Tibial nerve (tissue), 4 donors: ENCODE results near the gene PLSCR1. TPM values are rescaled to one million over a fixed set of nuclear protein-coding genes. Genes with fewer than 3 reads are reported as not detected.

ENCODE experiments used
- DNase-seq, 2 donors: peaks; one replicate each; pipeline ENCODE4 v3.0.0-alpha.2; 2019; ENCODE audit warnings: low spot score in 2 of 2
- H3K27ac ChIP-seq, 4 donors: fragments of 200-600 bp; sonication (generic) in 3 of 4; one replicate each; pipeline ENCODE4 v1.5.1; 2017 to 2019; ENCODE audit warnings: mild to moderate bottlenecking in 1 of 4
- H3K27me3 ChIP-seq, 2 donors: fragments of 200-600 bp; sonication (generic) in 1 of 2; one replicate each; pipeline versions ENCODE4 v1.5.1 to v1.6.0; 2017 to 2019
- H3K36me3 ChIP-seq, 3 donors: fragments of 200-600 bp; sonication (generic); one replicate each; pipeline ENCODE4 v1.5.1; 2018 to 2019
- H3K4me1 ChIP-seq, 4 donors: fragments of 200-600 bp; sonication (generic) in 3 of 4; one replicate each; pipeline ENCODE4 v1.5.1; 2017 to 2019
- H3K4me3 ChIP-seq, 4 donors: fragments of 200-600 bp; sonication (generic) in 3 of 4; one replicate each; pipeline ENCODE4 v1.5.1; 2017 to 2019; ENCODE audit warnings: mild to moderate bottlenecking in 1 of 4, moderate library complexity in 1 of 4
- H3K9me3 ChIP-seq, 4 donors: fragments of 200-600 bp; sonication (generic) in 3 of 4; one replicate each; pipeline ENCODE4 v1.5.1; 2017 to 2019
- EP300 ChIP-seq, 2 donors: sonication (generic); formaldehyde crosslinking; IDR thresholded peaks; one replicate each; pipeline ENCODE4 v1.6.1; 2017; ENCODE audit warnings: antibody characterized with exemption in 2 of 2, mild to moderate bottlenecking in 1 of 2
- POLR2A ChIP-seq, 2 donors: fragments of 450-650 bp; IDR thresholded peaks; one replicate each; pipeline ENCODE4 v1.6.1; 2017; ENCODE audit warnings: antibody characterized with exemption in 2 of 2, mild to moderate bottlenecking in 2 of 2, moderate library complexity in 2 of 2
- WGBS, 2 donors: methylation state at CpG; one replicate each; pipeline ENCODE4 v1.1.5; 2018; 5-methylcytosine and 5-hydroxymethylcytosine counted together
- total RNA-seq, 4 donors: library from RNA; depleted of rRNA; stranded (reverse); fragments of >200 nt; gene quantifications; one replicate each; pipeline ENCODE4 v1.1.0, GENCODE V29; 2016
- TF ChIP-seq, protein P1 (sequence below), 5 experiments: fragments of 200-600 bp in 3 of 5; fragments of 450-650 bp in 2 of 5; sonication (generic) in 3 of 5; IDR thresholded peaks; one replicate each; pipeline ENCODE4 v1.5.1; 2016 to 2019; ENCODE audit warnings: antibody characterized with exemption in 5 of 5, mild to moderate bottlenecking in 3 of 5, moderate library complexity in 2 of 5

The PLSCR1 gene
- total RNA-seq, 4 donors from 2014 or later: 57.8 to 104 (median 68.7) TPM

DNA sequence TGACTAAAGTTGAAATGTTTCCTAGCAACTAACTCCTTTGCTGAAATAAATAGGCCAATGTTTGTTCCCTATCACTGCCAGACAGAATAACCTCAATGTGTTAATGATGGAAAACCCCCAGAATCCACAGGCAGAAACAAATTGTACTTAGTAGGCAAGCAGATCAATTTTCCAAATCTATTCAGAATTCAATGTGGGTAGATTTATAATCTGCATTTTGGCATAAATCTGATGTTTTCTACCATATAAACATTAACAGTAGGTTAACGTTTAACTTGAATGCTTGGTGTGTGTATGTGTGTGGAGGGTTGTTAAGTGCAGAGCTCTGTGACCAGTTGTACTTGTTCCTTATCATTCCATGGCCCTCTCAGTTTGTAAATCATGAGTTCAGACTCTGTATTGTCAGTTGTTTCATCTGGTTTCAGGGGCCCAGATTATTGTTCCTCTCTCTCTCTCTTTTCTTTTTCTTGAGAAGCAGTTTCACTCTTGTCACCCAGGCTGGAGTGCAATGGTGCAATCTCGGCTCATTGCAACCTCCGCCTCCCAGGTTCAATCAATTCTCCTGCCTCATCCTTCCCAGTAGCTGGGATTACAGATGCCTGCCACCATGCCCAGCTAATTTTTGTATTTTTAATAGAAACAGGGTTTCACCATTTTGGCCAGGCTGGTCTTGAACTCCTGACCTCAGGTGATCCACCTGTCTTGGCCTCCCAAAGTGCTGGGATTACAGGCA, 32.8 kb downstream of the PLSCR1 start:
- no peaks in the 10 kb centered on the region for H3K9me3 ChIP-seq
- no peaks in the 10 kb centered on the region for H3K27me3 ChIP-seq
- H3K36me3 ChIP-seq: peaks cover 0 to 36% (median 0%) of the 10 kb centered on the region in 3 donors
- H3K4me1 ChIP-seq: peaks cover 0 to 11% (median 4%) of the 10 kb centered on the region in 4 donors
- H3K4me3 ChIP-seq: no peak overlapping the region
- no peak for TF ChIP-seq EP300 (IDR thresholded peaks at IDR 0.05)
- no peak for TF ChIP-seq POLR2A (IDR thresholded peaks at IDR 0.05)
- TF ChIP-seq, protein P1, sequence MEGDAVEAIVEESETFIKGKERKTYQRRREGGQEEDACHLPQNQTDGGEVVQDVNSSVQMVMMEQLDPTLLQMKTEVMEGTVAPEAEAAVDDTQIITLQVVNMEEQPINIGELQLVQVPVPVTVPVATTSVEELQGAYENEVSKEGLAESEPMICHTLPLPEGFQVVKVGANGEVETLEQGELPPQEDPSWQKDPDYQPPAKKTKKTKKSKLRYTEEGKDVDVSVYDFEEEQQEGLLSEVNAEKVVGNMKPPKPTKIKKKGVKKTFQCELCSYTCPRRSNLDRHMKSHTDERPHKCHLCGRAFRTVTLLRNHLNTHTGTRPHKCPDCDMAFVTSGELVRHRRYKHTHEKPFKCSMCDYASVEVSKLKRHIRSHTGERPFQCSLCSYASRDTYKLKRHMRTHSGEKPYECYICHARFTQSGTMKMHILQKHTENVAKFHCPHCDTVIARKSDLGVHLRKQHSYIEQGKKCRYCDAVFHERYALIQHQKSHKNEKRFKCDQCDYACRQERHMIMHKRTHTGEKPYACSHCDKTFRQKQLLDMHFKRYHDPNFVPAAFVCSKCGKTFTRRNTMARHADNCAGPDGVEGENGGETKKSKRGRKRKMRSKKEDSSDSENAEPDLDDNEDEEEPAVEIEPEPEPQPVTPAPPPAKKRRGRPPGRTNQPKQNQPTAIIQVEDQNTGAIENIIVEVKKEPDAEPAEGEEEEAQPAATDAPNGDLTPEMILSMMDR (IDR thresholded peaks at IDR 0.05): no peak
- no peak overlapping the region for H3K27ac ChIP-seq
- WGBS, 2 donors: 75 to 86% methylated on average over 3 of the region's 3 CpGs
- DNase-seq: no peak

DNA sequence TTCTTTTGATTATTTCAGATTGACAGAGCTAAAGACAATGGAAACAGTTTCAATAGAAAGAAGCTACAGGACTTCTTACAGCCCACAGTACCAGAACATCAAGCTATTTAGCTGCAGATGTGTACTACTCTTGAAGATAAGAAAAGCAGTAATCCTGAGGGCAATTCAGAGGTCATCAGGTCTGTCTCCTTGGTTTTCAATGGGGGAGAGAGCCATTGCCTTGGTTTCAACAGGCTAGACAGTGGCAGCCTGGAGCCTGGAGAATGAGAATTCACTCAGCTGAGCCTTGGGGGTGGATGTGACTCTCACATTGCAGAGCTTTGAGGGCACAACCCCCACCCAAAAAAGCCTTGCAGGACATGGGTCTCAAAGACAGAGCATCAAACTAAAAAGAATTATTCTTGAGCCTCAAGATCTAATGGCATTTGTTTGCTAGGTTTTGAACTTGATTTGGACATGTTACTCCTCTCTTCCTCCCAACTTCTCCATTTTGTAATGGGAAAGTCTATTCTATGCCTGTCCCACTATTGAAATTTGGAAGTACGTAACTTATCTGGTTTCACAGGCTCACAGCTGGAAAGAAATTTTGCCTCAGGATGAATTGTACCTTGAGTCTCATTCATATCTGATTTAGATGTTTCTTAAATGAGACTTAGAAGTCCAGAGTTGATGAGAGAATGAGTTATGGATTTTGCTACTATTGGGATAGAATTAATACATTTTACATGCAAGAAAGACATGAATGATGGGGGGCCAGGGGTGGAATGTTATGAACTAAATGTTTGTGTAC, 36.9 kb downstream of the PLSCR1 start:
- peaks cover 0 to 31% (median 13%) of the 10 kb centered on the region in 4 donors for H3K4me1 ChIP-seq
- TF ChIP-seq POLR2A (IDR thresholded peaks at IDR 0.05): no peak
- no peaks in the 10 kb centered on the region for H3K27me3 ChIP-seq
- H3K36me3 ChIP-seq: peaks cover 0 to 2% (median 0%) of the 10 kb centered on the region in 3 donors
- WGBS, 2 donors: 98 to 100% methylated on average over 1 of the region's 1 CpG
- no peak for DNase-seq
- H3K9me3 ChIP-seq: no peaks in the 10 kb centered on the region
- peak overlapping the region in 3 of 4 donors; percentile 19 to 76 (median 69) for H3K27ac ChIP-seq
- no peak overlapping the region for H3K4me3 ChIP-seq

DNA sequence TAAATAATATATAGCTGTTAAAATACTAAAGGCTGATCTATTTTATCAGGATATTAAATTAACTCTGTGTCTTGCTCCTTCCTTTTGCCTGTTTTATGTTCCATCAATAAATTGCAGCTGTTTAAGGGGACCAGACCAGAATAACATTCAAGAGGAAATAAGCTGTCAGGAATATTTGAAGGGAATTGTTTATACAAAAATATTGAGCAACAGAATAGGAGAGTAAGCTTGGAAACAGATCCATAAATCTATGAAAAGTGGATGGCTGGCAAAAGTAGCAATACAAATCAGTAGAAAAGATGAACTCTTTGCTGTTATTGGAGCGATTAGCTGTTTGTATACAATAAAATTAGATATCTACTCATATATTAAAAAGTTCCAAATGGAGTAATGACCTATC, 38.9 kb downstream of the PLSCR1 start:
- H3K36me3 ChIP-seq: no peaks in the 10 kb centered on the region
- WGBS, 2 donors: 95 to 98% methylated on average over 1 of the region's 1 CpG
- H3K27me3 ChIP-seq: no peaks in the 10 kb centered on the region
- H3K9me3 ChIP-seq: no peaks in the 10 kb centered on the region
- no peak for DNase-seq
- H3K27ac ChIP-seq: peak overlapping the region in 3 of 4 donors; percentile 22 to 77 (median 75)
- no peak overlapping the region for H3K4me3 ChIP-seq
- H3K4me1 ChIP-seq: peaks cover 0 to 31% (median 13%) of the 10 kb centered on the region in 4 donors
- no peak for TF ChIP-seq EP300 (IDR thresholded peaks at IDR 0.05)
- TF ChIP-seq POLR2A (IDR thresholded peaks at IDR 0.05): no peak
- TF ChIP-seq, protein P1 (IDR thresholded peaks at IDR 0.05): no peak

DNA sequence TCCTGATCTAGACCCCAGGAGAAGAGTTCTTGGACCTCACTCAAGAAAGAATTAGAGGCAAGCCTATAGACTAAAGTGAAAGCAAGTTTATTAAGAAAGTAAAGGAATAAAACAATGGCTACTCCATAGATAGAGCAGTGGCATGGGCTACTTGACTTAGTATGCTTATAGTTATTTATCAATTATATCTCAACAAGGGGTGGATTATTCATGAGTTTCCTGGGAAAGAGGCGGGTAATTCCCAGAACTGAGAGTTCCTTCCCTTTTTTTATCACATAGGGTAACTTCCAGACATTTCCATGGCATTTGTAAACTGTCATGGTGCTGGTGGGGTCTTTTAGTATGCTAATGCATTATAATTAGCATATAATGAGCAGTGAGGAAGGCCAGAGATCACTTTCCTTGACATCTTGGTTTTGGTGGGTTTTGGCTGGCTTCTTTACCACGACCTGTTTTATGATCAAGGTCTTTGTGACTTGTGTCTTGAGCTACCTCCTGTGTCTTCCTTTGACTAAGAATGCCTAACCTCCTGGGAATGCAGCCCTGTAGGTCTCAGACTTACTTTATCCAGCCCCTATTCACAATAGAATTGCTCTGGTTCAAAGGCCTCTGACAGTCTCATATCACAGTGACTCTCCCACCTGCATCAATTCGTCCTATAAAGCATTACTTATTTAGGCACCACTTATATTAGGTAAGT, 39.8 kb downstream of the PLSCR1 start:
- no peaks in the 10 kb centered on the region for H3K27me3 ChIP-seq
- no peaks in the 10 kb centered on the region for H3K36me3 ChIP-seq
- no peak overlapping the region for H3K4me3 ChIP-seq
- peaks cover 0 to 31% (median 13%) of the 10 kb centered on the region in 4 donors for H3K4me1 ChIP-seq
- H3K9me3 ChIP-seq: no peaks in the 10 kb centered on the region
- H3K27ac ChIP-seq: peak overlapping the region in 1 of 4 donors; percentile 17
- TF ChIP-seq, protein P1 (IDR thresholded peaks at IDR 0.05): no peak
- WGBS, 2 donors: 69 to 78% methylated on average over 3 of the region's 3 CpGs
- no peak for DNase-seq

DNA sequence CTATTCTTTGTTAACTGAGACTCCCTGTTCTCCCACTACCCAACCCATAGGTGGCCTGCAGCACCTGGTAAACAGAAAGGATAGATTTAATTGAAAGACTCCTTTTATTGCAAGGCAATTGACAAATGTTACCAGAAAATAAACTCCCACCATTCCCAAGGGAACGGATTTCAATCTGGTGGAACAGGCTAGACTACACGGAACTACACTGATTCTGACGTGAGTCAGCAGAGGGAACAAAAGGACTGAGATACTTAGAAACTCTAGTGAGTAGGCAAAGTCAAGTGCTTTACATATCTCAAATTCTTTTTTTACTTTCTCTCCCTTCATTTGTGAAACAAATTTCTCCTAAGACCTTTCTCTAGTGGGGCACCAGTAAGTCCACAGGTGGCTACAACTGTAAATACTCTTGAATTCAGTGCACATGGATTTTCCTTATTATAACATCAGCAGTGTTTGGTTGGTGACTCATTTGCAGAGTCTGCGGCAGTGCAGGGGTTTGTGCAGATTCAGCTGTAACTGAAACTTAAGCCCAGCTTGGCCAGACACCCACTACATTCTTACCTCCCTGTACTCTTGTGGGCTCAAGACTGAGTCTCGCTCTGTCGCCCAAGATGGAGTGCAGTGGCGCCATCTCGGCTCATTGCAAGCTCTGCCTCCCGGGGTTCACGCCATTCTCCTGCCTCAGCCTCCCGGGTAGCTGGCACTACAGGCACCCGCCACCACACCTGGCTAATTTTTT, 40.8 kb downstream of the PLSCR1 start:
- DNase-seq: no peak
- H3K9me3 ChIP-seq: no peaks in the 10 kb centered on the region
- peaks cover 0 to 31% (median 13%) of the 10 kb centered on the region in 4 donors for H3K4me1 ChIP-seq
- 89 to 95% methylated on average over 11 to 12 of the region's 12 CpGs for WGBS, 2 donors
- H3K4me3 ChIP-seq: no peak overlapping the region
- no peaks in the 10 kb centered on the region for H3K27me3 ChIP-seq
- no peak overlapping the region for H3K27ac ChIP-seq
- no peaks in the 10 kb centered on the region for H3K36me3 ChIP-seq
- no peak for TF ChIP-seq EP300 (IDR thresholded peaks at IDR 0.05)
